Measurements from ENCODE around the gene TDRD7.

TDRD7 gene

DNA sequence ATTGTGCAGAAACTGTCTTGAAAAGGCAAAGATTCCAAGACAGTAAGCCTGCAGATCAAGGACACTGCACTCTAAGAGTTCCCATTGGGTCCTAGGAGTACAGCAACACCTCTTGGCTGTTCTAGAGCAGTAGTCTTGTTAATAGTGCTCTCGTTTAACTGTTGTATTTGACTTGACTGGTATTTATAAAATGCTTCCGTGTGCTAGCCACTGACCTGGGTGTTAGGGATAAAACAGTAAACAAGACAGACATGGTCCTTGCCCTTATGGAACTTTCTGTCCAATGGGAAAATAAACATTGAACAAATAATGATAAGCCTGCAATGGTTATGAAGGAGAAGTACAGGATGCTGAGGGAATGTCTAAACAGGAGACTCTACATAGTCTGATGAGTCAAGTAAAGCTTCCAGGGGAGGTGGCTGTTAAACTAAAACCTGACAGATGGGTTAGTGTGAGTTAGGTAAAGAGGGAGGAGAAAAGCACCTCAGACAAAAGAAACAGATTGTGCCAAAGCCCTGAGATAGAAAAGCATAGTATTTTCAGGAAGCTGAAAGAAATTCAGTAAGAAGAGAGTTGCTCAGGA is 33.3 kb downstream of the TDRD7 start:
- TF ChIP-seq, protein P1, sequence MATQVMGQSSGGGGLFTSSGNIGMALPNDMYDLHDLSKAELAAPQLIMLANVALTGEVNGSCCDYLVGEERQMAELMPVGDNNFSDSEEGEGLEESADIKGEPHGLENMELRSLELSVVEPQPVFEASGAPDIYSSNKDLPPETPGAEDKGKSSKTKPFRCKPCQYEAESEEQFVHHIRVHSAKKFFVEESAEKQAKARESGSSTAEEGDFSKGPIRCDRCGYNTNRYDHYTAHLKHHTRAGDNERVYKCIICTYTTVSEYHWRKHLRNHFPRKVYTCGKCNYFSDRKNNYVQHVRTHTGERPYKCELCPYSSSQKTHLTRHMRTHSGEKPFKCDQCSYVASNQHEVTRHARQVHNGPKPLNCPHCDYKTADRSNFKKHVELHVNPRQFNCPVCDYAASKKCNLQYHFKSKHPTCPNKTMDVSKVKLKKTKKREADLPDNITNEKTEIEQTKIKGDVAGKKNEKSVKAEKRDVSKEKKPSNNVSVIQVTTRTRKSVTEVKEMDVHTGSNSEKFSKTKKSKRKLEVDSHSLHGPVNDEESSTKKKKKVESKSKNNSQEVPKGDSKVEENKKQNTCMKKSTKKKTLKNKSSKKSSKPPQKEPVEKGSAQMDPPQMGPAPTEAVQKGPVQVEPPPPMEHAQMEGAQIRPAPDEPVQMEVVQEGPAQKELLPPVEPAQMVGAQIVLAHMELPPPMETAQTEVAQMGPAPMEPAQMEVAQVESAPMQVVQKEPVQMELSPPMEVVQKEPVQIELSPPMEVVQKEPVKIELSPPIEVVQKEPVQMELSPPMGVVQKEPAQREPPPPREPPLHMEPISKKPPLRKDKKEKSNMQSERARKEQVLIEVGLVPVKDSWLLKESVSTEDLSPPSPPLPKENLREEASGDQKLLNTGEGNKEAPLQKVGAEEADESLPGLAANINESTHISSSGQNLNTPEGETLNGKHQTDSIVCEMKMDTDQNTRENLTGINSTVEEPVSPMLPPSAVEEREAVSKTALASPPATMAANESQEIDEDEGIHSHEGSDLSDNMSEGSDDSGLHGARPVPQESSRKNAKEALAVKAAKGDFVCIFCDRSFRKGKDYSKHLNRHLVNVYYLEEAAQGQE (IDR thresholded peaks at IDR 0.05; ENCODE audit: insufficient read depth in 1 of 2, low read depth in 2 of 2, low read length in 2 of 2) = no peak
- TF ChIP-seq SIN3A (IDR thresholded peaks at IDR 0.05; ENCODE audit: borderline replicate concordance, insufficient read depth, low read length) = no peak
- TF ChIP-seq POLR2AphosphoS5 (IDR thresholded peaks at IDR 0.05; ENCODE audit: low read depth, low read length) = no peak
- TF ChIP-seq TAF1 (IDR thresholded peaks at IDR 0.05; ENCODE audit: borderline replicate concordance, insufficient read depth, low read length) = no peak
- TF ChIP-seq FOXP2 (optimal IDR thresholded peaks at IDR 0.05; ENCODE audit: borderline replicate concordance, extremely low read depth, extremely low read length, insufficient read depth) = no peak

DNA sequence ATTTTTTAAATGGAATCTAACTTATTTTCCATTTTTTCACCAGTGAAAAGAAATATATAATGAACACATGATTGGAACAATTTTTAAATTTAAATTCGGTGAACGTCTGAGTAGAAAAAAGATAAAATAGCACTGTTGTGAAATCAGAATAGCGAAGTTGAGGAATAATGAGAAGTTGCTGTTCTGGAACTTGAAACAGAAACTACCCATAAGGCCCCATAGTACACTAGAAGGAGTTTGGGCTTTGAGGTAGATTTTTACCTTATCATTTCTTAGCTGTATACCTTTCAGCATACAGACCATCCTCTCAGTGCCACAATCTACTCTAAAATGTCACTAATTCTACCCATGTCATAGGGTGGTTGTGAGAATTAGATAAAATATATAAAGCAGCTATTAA is 35.1 kb downstream of the TDRD7 start:
- TF ChIP-seq SIN3A (IDR thresholded peaks at IDR 0.05; ENCODE audit: borderline replicate concordance, insufficient read depth, low read length) (no peak), FOXP2 (optimal IDR thresholded peaks at IDR 0.05; ENCODE audit: borderline replicate concordance, extremely low read depth, extremely low read length, insufficient read depth) (no peak), TAF1 (IDR thresholded peaks at IDR 0.05; ENCODE audit: borderline replicate concordance, insufficient read depth, low read length) (no peak), POLR2AphosphoS5 (IDR thresholded peaks at IDR 0.05; ENCODE audit: low read depth, low read length) (no peak)
- TF ChIP-seq, protein P1 (IDR thresholded peaks at IDR 0.05; ENCODE audit: insufficient read depth in 1 of 2, low read depth in 2 of 2, low read length in 2 of 2) = no peak

DNA sequence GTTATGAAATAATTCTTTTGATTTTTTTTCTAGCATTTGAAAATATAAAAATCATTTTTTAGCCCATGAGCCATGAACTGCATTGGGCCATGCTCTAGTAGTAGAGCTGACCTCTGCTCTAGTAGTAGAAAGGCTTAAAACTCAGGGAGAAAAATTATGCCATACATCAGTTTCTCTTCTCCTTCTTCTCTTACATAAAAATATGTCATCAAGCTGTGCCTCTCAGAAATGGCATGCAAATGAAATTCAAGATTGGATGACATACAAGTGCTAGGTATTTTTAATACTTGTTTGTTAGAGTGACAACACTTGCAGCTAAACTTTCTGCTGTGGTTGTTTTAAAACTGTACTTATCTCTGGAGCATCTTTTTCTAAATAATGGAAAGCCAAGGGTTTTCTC is 47.4 kb downstream of the TDRD7 start:
- TF ChIP-seq POLR2AphosphoS5 (IDR thresholded peaks at IDR 0.05; ENCODE audit: low read depth, low read length) = no peak
- no peak for TF ChIP-seq TAF1 (IDR thresholded peaks at IDR 0.05; ENCODE audit: borderline replicate concordance, insufficient read depth, low read length)
- TF ChIP-seq, protein P1 (IDR thresholded peaks at IDR 0.05; ENCODE audit: insufficient read depth in 1 of 2, low read depth in 2 of 2, low read length in 2 of 2) = no peak
- no peak for TF ChIP-seq SIN3A (IDR thresholded peaks at IDR 0.05; ENCODE audit: borderline replicate concordance, insufficient read depth, low read length)
- no peak for TF ChIP-seq FOXP2 (optimal IDR thresholded peaks at IDR 0.05; ENCODE audit: borderline replicate concordance, extremely low read depth, extremely low read length, insufficient read depth)

DNA sequence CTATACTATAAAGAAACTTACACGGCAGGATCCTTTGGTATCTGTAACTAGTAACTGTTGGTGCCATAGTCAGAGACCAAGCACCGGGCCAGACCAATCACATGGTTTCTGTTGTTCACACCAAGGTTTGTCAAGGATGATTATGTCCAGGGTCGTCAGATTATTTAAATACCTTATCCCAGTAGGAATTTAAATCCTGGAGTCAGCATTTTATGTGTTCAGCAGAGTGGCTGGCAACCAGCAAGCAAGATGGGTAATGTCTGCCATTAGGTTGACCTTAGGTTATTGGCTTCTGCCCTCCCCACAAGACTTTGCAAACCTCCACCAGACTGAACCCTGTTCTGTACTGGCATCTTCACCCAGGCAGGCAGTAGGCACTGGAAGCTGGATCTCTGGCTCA is 50.3 kb downstream of the TDRD7 start:
- no peak for TF ChIP-seq POLR2AphosphoS5 (IDR thresholded peaks at IDR 0.05; ENCODE audit: low read depth, low read length)
- no peak for TF ChIP-seq TAF1 (IDR thresholded peaks at IDR 0.05; ENCODE audit: borderline replicate concordance, insufficient read depth, low read length)
- TF ChIP-seq FOXP2 (optimal IDR thresholded peaks at IDR 0.05; ENCODE audit: borderline replicate concordance, extremely low read depth, extremely low read length, insufficient read depth) = no peak
- TF ChIP-seq SIN3A (IDR thresholded peaks at IDR 0.05; ENCODE audit: borderline replicate concordance, insufficient read depth, low read length) = no peak
- TF ChIP-seq, protein P1 (IDR thresholded peaks at IDR 0.05; ENCODE audit: insufficient read depth in 1 of 2, low read depth in 2 of 2, low read length in 2 of 2) = no peak
